ENCODE measurements around the gene PGS1. TPM values are rescaled to one million over a fixed set of nuclear protein-coding genes. Genes with fewer than 3 reads are reported as not detected.

PGS1 gene
- total and polyA plus RNA-seq, 2 donors (not counting 1 experiment from before 2014, with no cell fraction given), result 22.4 to 34.5 TPM

DNA sequence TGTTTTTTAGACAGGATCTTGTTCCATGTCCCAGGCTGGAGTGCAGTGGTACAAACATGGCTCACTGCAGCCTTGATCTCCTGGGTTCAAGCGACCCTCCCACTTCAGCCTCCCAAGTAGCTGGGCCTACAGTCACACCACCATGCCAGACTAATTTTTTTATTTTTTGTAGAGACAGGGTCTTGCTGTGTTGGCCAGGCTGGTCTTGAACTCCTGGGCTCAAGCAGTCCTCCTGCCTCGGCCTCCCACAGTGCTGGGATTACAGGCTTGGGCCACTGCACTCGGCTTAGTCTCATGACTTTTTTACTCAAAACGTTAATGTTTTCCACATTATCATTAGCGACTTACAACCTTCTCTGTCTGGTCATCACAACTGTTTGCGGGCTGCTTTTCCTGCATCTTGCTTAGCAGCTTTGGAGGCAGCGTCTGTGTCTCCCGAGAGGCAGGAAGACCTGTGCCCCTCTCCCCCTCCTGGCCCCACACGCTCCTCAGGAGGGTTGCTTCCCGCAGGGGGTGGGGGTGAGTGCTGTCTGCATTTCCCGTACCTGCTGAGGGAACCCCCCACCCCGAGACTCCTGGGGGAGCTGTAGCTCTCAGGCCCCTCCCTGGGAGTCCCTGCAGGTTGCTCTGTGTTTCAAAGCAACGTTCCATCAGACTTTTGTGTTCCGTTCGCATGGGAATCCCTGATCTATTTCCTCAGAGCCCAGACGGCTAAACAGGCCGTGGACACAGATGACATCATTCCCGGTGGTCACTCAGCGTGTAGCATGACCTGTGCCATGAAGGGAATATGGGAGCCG is 52.6 kb downstream of the PGS1 start:
- DNase-seq (ENCODE audit: low read depth in 2 of 2), result no peak
- Histone ChIP-seq H3K27me3 (ENCODE audit: control insufficient read depth, insufficient read depth, low read length) (no peaks in the 10 kb centered on the region), H3K36me3 (ENCODE audit: control insufficient read depth, insufficient read depth, low read length) (peaks cover 9% of the 10 kb centered on the region), H3K27ac (ENCODE audit: insufficient read depth, low read length) (no peak overlapping the region), H2AFZ (ENCODE audit: low read length) (no peak overlapping the region), H3K9me3 (ENCODE audit: control insufficient read depth, insufficient read depth, low read depth, low read length) (no peaks in the 10 kb centered on the region), H3K4me3 (replicated peaks in 1 of 4; ENCODE audit: control extremely low read depth in 1 of 4, insufficient read depth in 1 of 4, low read depth in 3 of 4, low read length in 4 of 4) (no peak overlapping the region), H3K4me2 (ENCODE audit: extremely low read depth, insufficient read depth, low read length) (no peak overlapping the region), H3K9ac (ENCODE audit: insufficient read depth, low read length) (no peak overlapping the region), H3K4me1 (ENCODE audit: control insufficient read depth, extremely low read depth, insufficient read depth, low read length) (no peaks in the 10 kb centered on the region), H4K20me1 (ENCODE audit: control insufficient read depth, extremely low read depth, insufficient read depth, low read length) (no peaks in the 10 kb centered on the region), H3K79me2 (ENCODE audit: control insufficient read depth, insufficient read depth, low read length) (no peaks in the 10 kb centered on the region)
- no peak for TF ChIP-seq EZH2 (IDR thresholded peaks at IDR 0.05; ENCODE audit: low read length, missing control alignments)
- TF ChIP-seq, protein P1, sequence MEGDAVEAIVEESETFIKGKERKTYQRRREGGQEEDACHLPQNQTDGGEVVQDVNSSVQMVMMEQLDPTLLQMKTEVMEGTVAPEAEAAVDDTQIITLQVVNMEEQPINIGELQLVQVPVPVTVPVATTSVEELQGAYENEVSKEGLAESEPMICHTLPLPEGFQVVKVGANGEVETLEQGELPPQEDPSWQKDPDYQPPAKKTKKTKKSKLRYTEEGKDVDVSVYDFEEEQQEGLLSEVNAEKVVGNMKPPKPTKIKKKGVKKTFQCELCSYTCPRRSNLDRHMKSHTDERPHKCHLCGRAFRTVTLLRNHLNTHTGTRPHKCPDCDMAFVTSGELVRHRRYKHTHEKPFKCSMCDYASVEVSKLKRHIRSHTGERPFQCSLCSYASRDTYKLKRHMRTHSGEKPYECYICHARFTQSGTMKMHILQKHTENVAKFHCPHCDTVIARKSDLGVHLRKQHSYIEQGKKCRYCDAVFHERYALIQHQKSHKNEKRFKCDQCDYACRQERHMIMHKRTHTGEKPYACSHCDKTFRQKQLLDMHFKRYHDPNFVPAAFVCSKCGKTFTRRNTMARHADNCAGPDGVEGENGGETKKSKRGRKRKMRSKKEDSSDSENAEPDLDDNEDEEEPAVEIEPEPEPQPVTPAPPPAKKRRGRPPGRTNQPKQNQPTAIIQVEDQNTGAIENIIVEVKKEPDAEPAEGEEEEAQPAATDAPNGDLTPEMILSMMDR (conservative IDR thresholded peaks at IDR 0.05 in 1 of 2, IDR thresholded peaks at IDR 0.05 in 1 of 2; ENCODE audit: low read depth in 1 of 2, low read length in 2 of 2), result no peak

DNA sequence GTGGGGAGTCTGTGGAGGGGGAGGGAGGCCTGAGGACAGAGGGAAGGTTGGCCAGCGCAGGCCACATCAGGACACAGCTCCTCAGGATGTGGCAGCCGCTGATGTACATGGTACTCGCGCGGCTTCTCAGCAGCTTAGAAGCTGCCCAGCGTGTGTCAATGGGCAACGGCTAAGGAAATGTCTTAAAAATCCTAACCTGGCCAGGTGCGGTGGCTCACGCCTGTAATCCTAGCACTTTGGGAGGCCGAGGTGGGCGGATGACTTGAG is 53.2 kb downstream of the PGS1 start:
- H3K4me1 ChIP-seq (ENCODE audit: control insufficient read depth, extremely low read depth, insufficient read depth, low read length), result no peaks in the 10 kb centered on the region

DNA sequence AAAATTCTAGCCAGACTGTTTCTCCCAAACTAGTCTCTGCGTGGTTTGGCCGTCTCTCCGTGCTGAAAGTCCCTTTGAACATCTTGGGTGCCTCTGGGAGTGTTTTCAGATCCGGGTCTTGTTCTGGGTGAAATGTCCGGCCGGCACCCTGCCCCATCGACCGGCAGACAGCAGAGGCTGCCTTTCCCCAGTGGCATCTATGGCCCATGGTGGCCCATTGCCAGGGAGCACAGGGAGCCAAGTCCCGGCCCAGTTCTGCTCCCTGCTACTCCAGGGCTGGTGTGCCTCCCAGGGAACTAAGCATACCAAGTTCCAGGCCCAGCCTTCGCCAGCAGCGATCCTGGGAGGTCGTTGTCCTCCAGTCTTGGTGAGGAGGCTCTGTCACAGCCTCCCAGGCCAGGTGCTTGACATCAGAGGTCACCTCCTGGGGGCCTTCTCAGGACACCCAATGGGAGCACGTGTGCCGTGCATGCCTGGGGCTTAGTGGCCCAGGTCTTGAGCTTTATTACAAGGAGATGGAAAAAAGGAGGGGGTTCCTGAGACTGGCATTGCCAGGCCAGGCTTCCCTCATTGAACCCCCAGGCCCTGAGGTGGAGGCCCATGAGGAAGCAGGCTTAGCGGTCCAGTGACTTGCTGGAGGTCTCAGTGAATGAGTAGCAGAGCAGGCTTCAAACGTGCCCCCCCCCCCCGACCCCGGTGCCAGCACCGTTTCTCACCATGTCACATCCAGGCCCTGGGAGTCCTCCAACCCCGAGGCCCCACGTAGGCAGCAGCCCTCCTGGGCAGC is 54.0 kb downstream of the PGS1 start:
- Histone ChIP-seq H3K27me3 (ENCODE audit: control insufficient read depth, insufficient read depth, low read length) (no peaks in the 10 kb centered on the region), H3K27ac (ENCODE audit: insufficient read depth, low read length) (no peak overlapping the region), H3K4me2 (ENCODE audit: extremely low read depth, insufficient read depth, low read length) (no peak overlapping the region), H3K9me3 (ENCODE audit: control insufficient read depth, insufficient read depth, low read depth, low read length) (no peaks in the 10 kb centered on the region), H2AFZ (ENCODE audit: low read length) (no peak overlapping the region), H3K4me3 (replicated peaks in 1 of 4; ENCODE audit: control extremely low read depth in 1 of 4, insufficient read depth in 1 of 4, low read depth in 3 of 4, low read length in 4 of 4) (no peak overlapping the region), H3K79me2 (ENCODE audit: control insufficient read depth, insufficient read depth, low read length) (no peaks in the 10 kb centered on the region), H3K9ac (ENCODE audit: insufficient read depth, low read length) (no peak overlapping the region), H3K36me3 (ENCODE audit: control insufficient read depth, insufficient read depth, low read length) (peaks cover 2% of the 10 kb centered on the region), H3K4me1 (ENCODE audit: control insufficient read depth, extremely low read depth, insufficient read depth, low read length) (no peaks in the 10 kb centered on the region), H4K20me1 (ENCODE audit: control insufficient read depth, extremely low read depth, insufficient read depth, low read length) (no peaks in the 10 kb centered on the region)
- DNase-seq (ENCODE audit: low read depth in 2 of 2), result no peak
- TF ChIP-seq, protein P1 (conservative IDR thresholded peaks at IDR 0.05 in 1 of 2, IDR thresholded peaks at IDR 0.05 in 1 of 2; ENCODE audit: low read depth in 1 of 2, low read length in 2 of 2), result no peak
- TF ChIP-seq EZH2 (IDR thresholded peaks at IDR 0.05; ENCODE audit: low read length, missing control alignments), result no peak

More for the DNA sequence above, 53.2 kb downstream of the PGS1 start:
- DNase-seq (ENCODE audit: low read depth in 2 of 2), result no peak
- H3K36me3 ChIP-seq (ENCODE audit: control insufficient read depth, insufficient read depth, low read length), result peaks cover 6% of the 10 kb centered on the region
- H3K27ac ChIP-seq (ENCODE audit: insufficient read depth, low read length), result no peak overlapping the region
- no peak overlapping the region for H2AFZ ChIP-seq (ENCODE audit: low read length)
- no peaks in the 10 kb centered on the region for H3K79me2 ChIP-seq (ENCODE audit: control insufficient read depth, insufficient read depth, low read length)
- TF ChIP-seq EZH2 (IDR thresholded peaks at IDR 0.05; ENCODE audit: low read length, missing control alignments), result no peak
- TF ChIP-seq, protein P1 (conservative IDR thresholded peaks at IDR 0.05 in 1 of 2, IDR thresholded peaks at IDR 0.05 in 1 of 2; ENCODE audit: low read depth in 1 of 2, low read length in 2 of 2), result no peak
- H3K9me3 ChIP-seq (ENCODE audit: control insufficient read depth, insufficient read depth, low read depth, low read length), result no peaks in the 10 kb centered on the region
- no peak overlapping the region for H3K4me2 ChIP-seq (ENCODE audit: extremely low read depth, insufficient read depth, low read length)
- no peak overlapping the region for H3K9ac ChIP-seq (ENCODE audit: insufficient read depth, low read length)
- no peak overlapping the region for H3K4me3 ChIP-seq (replicated peaks in 1 of 4; ENCODE audit: control extremely low read depth in 1 of 4, insufficient read depth in 1 of 4, low read depth in 3 of 4, low read length in 4 of 4)
- H3K27me3 ChIP-seq (ENCODE audit: control insufficient read depth, insufficient read depth, low read length), result no peaks in the 10 kb centered on the region
- no peaks in the 10 kb centered on the region for H4K20me1 ChIP-seq (ENCODE audit: control insufficient read depth, extremely low read depth, insufficient read depth, low read length)
